ENCODE measurements around the gene DGKE. TPM values are rescaled to one million over a fixed set of nuclear protein-coding genes. Genes with fewer than 3 reads are reported as not detected.

The DGKE gene
- total RNA-seq, 1 experiment from 2014 or later = 10.0 TPM

DNA sequence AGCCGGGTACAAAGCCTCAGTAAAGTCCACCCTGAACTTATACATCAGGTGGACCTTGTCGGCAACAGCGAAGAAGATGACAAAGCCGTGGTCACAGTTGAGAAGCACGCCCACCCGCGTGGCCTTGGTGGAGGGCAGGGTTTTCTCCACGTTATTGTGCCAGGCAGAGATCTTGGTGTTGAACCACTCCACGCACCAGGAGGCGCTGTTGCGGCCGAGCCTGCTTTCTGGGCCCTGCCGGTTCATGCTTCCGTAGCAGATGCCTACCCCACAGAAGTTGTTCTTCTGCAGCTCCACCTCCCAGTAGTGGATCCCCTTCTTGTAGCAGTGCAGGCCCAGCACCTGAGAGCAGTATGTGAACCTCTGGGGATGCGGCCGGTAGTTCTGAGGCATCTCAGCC lies 57.8 kb downstream of the DGKE start:
- Mint-ChIP-seq H3K9me3 (ENCODE audit: low read depth, unreplicated experiment) (peaks cover 11% of the 10 kb centered on the region), H3K4me3 (ENCODE audit: low read depth, unreplicated experiment) (no peak overlapping the region), H3K27me3 (ENCODE audit: unreplicated experiment) (no peaks in the 10 kb centered on the region), H3K4me1 (ENCODE audit: low read depth, unreplicated experiment) (peaks cover 9% of the 10 kb centered on the region), H3K27ac (ENCODE audit: unreplicated experiment) (no peak overlapping the region), H3K36me3 (ENCODE audit: insufficient read depth, unreplicated experiment) (peaks cover 70% of the 10 kb centered on the region)
- no peak for DNase-seq
- no peak for TF ChIP-seq CTCF (IDR thresholded peaks at IDR 0.05; ENCODE audit: unreplicated experiment)
- no TSS peak for BruUV-seq (replicated peaks)
- intact Hi-C loops (cut with micrococcal nuclease; ENCODE audit: unreplicated experiment) = no loop called here
- CTCF ChIA-PET = interaction anchor here (0.6 kb wide), 1 partner anchor 28 kb away, joined by 3 read pairs; no protein-coding TSS in a partner anchor

DNA sequence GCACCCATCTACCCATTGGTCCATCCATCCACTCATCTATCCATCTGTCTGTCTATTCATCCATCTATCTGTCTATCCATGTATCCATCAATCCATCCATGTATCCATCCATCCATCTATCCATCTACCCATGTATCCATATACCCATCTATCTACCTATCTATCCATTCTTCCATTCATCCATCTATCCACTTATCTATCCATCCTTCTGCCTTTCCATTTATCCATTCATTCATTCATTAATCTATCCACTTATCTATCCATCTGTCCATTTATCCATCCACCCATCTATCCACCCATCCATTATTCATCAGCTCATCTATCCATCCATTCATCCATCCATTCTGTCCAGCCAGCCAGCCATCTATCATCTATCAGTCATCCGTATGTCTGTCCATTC lies 58.4 kb downstream of the DGKE start:
- Mint-ChIP-seq H3K36me3 (ENCODE audit: insufficient read depth, unreplicated experiment) (peaks cover 71% of the 10 kb centered on the region), H3K27ac (ENCODE audit: unreplicated experiment) (peak overlapping the region; percentile 10), H3K4me3 (ENCODE audit: low read depth, unreplicated experiment) (no peak overlapping the region), H3K4me1 (ENCODE audit: low read depth, unreplicated experiment) (peaks cover 10% of the 10 kb centered on the region), H3K27me3 (ENCODE audit: unreplicated experiment) (no peaks in the 10 kb centered on the region), H3K9me3 (ENCODE audit: low read depth, unreplicated experiment) (peaks cover 9% of the 10 kb centered on the region)
- no peak for DNase-seq
- intact Hi-C loops (cut with micrococcal nuclease; ENCODE audit: unreplicated experiment) = no loop called here
- CTCF ChIA-PET = no interaction called here
- BruUV-seq (replicated peaks) = no TSS peak
- TF ChIP-seq CTCF (IDR thresholded peaks at IDR 0.05; ENCODE audit: unreplicated experiment) = no peak

DNA sequence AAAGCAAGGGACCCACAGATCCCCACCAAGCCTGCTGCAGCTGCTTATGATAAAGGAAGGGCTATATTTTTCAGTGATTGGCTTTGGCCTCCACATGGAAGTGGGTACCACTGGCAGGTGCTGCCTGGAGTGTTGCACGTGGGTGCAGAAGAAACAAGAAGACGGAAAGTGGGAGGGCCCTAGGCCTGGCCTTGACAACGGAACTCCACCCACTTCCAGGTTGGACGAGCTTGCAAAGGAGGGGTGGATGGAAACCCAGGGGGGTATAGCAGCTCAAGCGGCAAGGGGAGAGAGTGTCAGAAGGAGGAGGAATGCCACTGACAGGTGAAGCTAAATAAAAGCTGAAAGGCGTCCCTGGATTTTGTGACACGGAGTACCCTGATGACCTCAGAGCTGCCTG lies 59.6 kb downstream of the DGKE start:
- Mint-ChIP-seq H3K4me1 (ENCODE audit: low read depth, unreplicated experiment) (peaks cover 17% of the 10 kb centered on the region), H3K4me3 (ENCODE audit: low read depth, unreplicated experiment) (no peak overlapping the region), H3K27ac (ENCODE audit: unreplicated experiment) (peak overlapping the region; percentile 10), H3K9me3 (ENCODE audit: low read depth, unreplicated experiment) (peaks cover 8% of the 10 kb centered on the region), H3K36me3 (ENCODE audit: insufficient read depth, unreplicated experiment) (peaks cover 75% of the 10 kb centered on the region), H3K27me3 (ENCODE audit: unreplicated experiment) (no peaks in the 10 kb centered on the region)
- no peak for TF ChIP-seq CTCF (IDR thresholded peaks at IDR 0.05; ENCODE audit: unreplicated experiment)
- no TSS peak for BruUV-seq (replicated peaks)
- CTCF ChIA-PET = no interaction called here
- intact Hi-C loops (cut with micrococcal nuclease; ENCODE audit: unreplicated experiment) = no loop called here
- DNase-seq = no peak

GRCh38 chr17:56894859-56895455 lies 61.0 kb downstream of the DGKE start:
- CTCF ChIA-PET = no interaction called here
- no peak for TF ChIP-seq CTCF (IDR thresholded peaks at IDR 0.05; ENCODE audit: unreplicated experiment)
- BruUV-seq (replicated peaks) = no TSS peak
- H3K4me3 Mint-ChIP-seq (ENCODE audit: low read depth, unreplicated experiment) = no peak overlapping the region
- peaks cover 72% of the 10 kb centered on the region for H3K36me3 Mint-ChIP-seq (ENCODE audit: insufficient read depth, unreplicated experiment)
- intact Hi-C loops (cut with micrococcal nuclease; ENCODE audit: unreplicated experiment) = no loop called here
- H3K9me3 Mint-ChIP-seq (ENCODE audit: low read depth, unreplicated experiment) = peaks cover 8% of the 10 kb centered on the region
- no peak for DNase-seq
- peak overlapping the region; percentile 66 for H3K27ac Mint-ChIP-seq (ENCODE audit: unreplicated experiment)
- H3K4me1 Mint-ChIP-seq (ENCODE audit: low read depth, unreplicated experiment) = peaks cover 18% of the 10 kb centered on the region
- H3K27me3 Mint-ChIP-seq (ENCODE audit: unreplicated experiment) = no peaks in the 10 kb centered on the region
